Thoracic aorta (tissue), 2 donors: Measurements from ENCODE around the gene KLHL29. TPM values are rescaled to one million over a fixed set of nuclear protein-coding genes. Genes with fewer than 3 reads are reported as not detected.

ENCODE experiments used
- ATAC-seq: fragments of 150-250 bp; one replicate; pipeline ENCODE4 v1.8.0; 2017; ENCODE audit warnings: low read depth; ENCODE audit not compliant: insufficient number of reproducible peaks, low FRiP score
- DNase-seq: peaks from one replicate; pipeline ENCODE4 v3.0.0-alpha.2; 2020; ENCODE audit warnings: low spot score
- H3K27ac ChIP-seq, 2 donors: fragments of 200-600 bp; sonication (generic); 1 replicate in 1 of 2; 2 replicates in 1 of 2; pipeline ENCODE4 v1.5.1; 2016; ENCODE audit warnings: mild to moderate bottlenecking in 2 of 2, moderate library complexity in 2 of 2
- H3K27me3 ChIP-seq: fragments of 200-600 bp; sonication (generic); replicated peaks from 2 replicates; pipeline ENCODE4 v1.6.0; 2016; ENCODE audit warnings: mild to moderate bottlenecking; ENCODE audit not compliant: insufficient read depth
- H3K36me3 ChIP-seq: fragments of 200-600 bp; sonication (generic); one replicate; pipeline ENCODE4 v1.5.1; 2016
- H3K4me1 ChIP-seq, 2 donors: fragments of 200-600 bp; sonication (generic); 1 replicate in 1 of 2; 2 replicates in 1 of 2; pipeline versions ENCODE4 v1.5.1 to v1.6.0; 2016; ENCODE audit warnings: low read depth in 2 of 2, mild to moderate bottlenecking in 1 of 2; ENCODE audit not compliant: control insufficient read depth in 1 of 2
- H3K4me3 ChIP-seq: fragments of 200-600 bp; sonication (generic); 2 replicates; pipeline ENCODE4 v1.5.1; 2016; ENCODE audit warnings: mild to moderate bottlenecking
- H3K9me3 ChIP-seq: fragments of 200-600 bp; sonication (generic); 2 replicates; pipeline ENCODE4 v1.5.1; 2016
- total RNA-seq, 2 donors: library from RNA; depleted of rRNA; stranded (reverse); fragments of >200 nt; gene quantifications; one replicate each; pipeline versions ENCODE4 v1.1.0 to v1.2.3, GENCODE V29; 2016
- TF ChIP-seq, protein P1 (sequence below): fragments of 200-600 bp; sonication (generic); IDR thresholded peaks from one replicate; pipeline ENCODE4 v1.5.1; 2019; ENCODE audit warnings: antibody characterized with exemption

Gene KLHL29
- total RNA-seq, 2 donors from 2014 or later, result 18.5 to 24.4 TPM

DNA sequence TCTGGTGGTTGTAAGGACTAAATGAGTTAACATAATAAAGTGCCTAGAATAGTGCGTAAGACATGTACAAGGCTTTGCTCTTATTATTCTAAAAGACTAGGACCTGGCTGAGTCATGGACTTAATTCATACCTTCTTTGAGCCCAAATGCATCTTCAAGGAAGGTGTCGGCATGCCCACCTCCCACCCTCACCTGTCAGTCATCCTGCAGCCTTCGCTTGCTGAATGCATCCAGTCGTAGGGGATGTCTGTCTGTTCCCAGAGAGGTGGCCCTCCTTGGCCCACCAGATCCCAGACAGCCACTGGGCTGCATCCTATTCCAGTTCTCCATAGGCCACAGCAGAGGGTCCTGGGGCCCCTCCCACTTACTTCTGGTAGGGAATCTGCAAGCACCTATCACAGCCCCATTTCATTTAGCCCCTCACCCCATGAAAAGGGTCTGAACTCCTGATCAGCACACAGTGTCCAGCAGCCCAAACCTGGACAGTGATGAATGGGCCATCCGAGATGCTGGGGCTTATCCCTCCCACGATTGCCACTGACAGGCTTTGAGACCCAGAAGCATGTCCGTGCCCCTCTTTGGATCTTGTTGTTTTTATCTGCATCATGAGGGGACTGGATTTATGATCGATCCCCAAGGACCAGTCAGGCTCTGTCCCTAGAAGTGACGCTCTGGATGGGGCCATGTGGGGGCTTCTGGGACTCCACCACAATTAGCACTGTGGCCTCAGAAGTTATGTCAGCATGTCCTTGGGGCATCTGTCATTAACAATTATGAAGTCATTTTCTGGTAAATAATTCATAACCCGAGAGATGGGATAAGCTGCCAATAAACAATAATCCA is 101.1 kb downstream of the KLHL29 start:
- Histone ChIP-seq H3K36me3 (no peaks in the 10 kb centered on the region), H3K4me3 (no peak overlapping the region), H3K4me1 (peaks cover 0 to 3% of the 10 kb centered on the region in 2 donors), H3K27ac (no peak overlapping the region), H3K9me3 (no peaks in the 10 kb centered on the region), H3K27me3 (no peaks in the 10 kb centered on the region)
- no peak for DNase-seq
- ATAC-seq, result no peak
- TF ChIP-seq, protein P1, sequence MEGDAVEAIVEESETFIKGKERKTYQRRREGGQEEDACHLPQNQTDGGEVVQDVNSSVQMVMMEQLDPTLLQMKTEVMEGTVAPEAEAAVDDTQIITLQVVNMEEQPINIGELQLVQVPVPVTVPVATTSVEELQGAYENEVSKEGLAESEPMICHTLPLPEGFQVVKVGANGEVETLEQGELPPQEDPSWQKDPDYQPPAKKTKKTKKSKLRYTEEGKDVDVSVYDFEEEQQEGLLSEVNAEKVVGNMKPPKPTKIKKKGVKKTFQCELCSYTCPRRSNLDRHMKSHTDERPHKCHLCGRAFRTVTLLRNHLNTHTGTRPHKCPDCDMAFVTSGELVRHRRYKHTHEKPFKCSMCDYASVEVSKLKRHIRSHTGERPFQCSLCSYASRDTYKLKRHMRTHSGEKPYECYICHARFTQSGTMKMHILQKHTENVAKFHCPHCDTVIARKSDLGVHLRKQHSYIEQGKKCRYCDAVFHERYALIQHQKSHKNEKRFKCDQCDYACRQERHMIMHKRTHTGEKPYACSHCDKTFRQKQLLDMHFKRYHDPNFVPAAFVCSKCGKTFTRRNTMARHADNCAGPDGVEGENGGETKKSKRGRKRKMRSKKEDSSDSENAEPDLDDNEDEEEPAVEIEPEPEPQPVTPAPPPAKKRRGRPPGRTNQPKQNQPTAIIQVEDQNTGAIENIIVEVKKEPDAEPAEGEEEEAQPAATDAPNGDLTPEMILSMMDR, result no peak

DNA sequence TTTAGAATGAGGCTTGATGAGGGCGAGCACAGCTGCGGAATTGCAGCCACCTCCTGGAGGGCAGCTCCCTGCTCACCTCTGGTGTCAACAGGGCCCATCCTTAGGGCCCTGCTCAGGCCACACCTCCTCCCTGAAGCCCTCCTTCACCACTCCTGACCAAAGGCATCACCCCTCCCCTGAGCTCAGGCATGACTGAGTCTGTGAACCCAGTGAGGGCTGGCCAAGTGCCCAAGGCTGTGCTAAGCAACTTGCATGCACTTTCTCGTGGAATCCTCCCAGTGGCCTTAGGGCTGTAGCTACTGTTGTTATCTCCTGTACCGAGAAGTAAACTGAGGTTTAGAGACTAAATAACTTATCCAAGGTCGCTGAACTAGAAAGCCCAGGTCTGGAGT is 101.7 kb downstream of the KLHL29 start:
- Histone ChIP-seq H3K36me3 (no peaks in the 10 kb centered on the region), H3K4me1 (no peaks in the 10 kb centered on the region), H3K27me3 (no peaks in the 10 kb centered on the region), H3K4me3 (no peak overlapping the region), H3K9me3 (no peaks in the 10 kb centered on the region), H3K27ac (no peak overlapping the region)
- TF ChIP-seq, protein P1, result no peak
- ATAC-seq (no peak), DNase-seq (no peak)

DNA sequence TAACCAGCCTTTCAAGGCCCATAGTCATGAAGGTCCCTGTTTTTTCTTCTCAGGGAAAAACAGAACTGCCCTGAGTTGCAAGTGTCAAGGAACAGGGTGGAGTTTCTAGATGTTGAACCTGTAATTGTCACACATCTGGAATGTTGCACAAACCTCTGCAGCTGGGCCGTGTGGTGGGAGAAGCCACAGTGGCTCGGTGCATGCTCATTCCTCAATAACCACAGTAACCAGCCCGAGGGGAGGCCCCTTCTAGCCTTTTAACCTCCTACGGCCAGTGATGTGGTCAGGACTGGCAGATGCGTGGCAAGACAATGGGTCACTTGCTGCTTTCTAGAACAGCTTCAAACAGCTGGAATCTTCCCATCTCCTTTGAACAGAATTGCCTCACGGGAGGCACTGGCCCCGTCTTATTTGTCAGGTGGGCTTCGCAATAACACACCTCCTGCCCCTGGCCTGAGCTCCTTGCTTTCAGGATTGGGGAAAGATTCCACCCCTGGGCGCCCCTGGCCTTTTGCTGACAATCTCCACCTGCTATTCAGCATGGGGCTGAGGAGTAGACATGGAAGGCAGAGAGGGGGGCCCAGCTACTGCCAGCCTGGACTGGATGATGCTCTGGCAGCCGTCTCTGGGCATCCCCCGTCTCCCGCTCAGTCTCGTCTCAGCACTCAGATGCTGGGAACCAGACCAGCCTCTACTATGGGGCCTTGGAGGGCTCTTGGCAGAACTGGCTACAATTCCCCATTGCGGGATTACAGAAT is 102.9 kb downstream of the KLHL29 start:
- no peaks in the 10 kb centered on the region for H3K4me1 ChIP-seq
- no peak overlapping the region for H3K27ac ChIP-seq
- no peaks in the 10 kb centered on the region for H3K27me3 ChIP-seq
- H3K36me3 ChIP-seq, result no peaks in the 10 kb centered on the region
- TF ChIP-seq, protein P1, result no peak
- DNase-seq, result no peak
- H3K4me3 ChIP-seq, result no peak overlapping the region
- H3K9me3 ChIP-seq, result no peaks in the 10 kb centered on the region
- ATAC-seq, result no peak

DNA sequence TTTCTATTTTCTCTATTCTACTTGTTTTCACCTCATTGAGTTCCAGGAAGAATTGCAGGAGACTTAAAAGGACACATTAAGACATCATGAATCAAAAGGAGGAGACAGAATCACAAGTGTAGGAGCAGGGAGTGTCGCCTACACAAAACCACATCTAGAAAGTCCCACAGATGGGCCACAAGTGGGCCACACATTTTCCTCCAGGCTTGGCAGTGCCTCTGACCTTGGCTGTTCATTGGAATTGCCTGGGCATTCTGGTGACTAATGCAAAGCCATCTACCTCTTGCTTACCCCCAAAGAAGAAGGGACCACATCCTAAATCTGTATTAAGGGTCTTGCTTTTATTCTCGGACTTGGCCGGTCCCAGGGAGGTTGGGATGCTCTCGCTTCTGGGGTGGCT is 103.6 kb downstream of the KLHL29 start:
- H3K4me1 ChIP-seq, result no peaks in the 10 kb centered on the region
- DNase-seq, result no peak
- no peaks in the 10 kb centered on the region for H3K27me3 ChIP-seq
- no peaks in the 10 kb centered on the region for H3K36me3 ChIP-seq
- no peak overlapping the region for H3K4me3 ChIP-seq
- no peak for ATAC-seq
- H3K9me3 ChIP-seq, result no peaks in the 10 kb centered on the region
- H3K27ac ChIP-seq, result no peak overlapping the region
- TF ChIP-seq, protein P1, result no peak
